Activated CD4-positive, alpha-beta T cell treated with anti-CD3 and anti-CD28 coated beads, Interleukin-2, amount 50 U/mL, for 48 hours (primary cell): ENCODE data around the gene TMEM178B.
"Not testable (repeated sequence)": the region's sequence is repeated elsewhere in the genome, so short reads cannot be mapped to it uniquely, and the experiment has no call there.

Experiments used
- DNase-seq, 2 experiments: peaks; one replicate each; pipeline ENCODE4 v3.0.0-alpha.2; 2020

TMEM178B gene

DNA sequence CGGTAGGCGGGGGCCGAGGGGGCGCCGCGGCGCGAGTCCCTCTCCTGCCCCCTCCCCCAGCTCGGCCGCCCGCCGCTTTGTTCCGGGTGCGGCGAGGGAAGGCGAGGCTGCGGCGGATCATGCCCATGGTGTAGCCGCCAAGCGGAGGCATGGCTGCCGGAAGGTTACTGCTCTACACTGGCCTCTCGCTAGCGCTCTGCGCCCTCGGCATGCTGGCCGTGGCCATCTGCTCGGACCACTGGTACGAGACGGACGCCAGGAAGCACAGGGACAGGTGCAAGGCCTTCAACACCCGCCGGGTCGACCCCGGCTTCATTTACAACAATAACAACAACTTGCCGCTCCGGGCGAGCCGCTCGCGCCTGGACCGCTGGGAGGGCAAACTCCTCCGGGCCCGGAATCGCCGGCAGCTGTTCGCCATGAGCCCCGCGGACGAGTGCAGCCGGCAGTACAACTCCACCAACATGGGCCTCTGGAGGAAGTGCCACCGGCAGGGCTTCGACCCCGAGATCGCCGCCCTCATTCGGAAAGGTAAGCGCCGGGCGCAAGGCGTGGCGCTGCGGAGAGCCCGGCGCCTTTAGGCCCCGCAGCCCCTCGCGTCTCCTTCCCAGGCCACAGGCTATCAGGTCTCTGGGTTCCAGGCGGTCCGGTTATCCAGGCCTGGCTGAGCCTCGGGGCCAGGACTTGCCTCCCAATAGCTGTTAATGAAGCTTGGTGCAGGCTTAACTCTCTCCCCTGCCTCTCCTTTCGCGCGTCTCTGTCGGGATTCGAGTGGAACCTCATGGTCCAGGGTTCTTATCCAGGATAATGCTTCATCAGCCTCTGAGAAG lies 513 bp downstream of the TMEM178B start:
- peak; percentile 18 to 36 for DNase-seq

DNA sequence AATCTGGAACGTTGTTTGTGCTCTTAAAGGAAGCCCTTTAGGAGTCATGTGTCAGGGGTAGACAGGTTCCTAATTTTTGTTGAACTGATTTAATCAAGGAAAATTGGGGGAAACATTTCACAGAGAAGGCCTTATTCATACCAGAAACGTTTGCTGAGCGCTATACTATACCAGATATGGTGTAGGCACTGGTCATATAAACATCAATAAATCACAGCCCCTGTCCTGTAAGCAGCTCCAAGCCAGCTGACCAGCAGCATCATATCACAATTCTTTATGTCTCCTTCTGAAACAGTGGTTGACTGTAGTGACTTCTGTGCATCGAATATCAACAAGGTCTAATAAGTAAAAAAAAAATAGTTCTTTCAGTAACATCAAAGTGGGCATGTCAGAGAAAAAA lies 1.1 kb downstream of the TMEM178B start:
- DNase-seq, result no peak

DNA sequence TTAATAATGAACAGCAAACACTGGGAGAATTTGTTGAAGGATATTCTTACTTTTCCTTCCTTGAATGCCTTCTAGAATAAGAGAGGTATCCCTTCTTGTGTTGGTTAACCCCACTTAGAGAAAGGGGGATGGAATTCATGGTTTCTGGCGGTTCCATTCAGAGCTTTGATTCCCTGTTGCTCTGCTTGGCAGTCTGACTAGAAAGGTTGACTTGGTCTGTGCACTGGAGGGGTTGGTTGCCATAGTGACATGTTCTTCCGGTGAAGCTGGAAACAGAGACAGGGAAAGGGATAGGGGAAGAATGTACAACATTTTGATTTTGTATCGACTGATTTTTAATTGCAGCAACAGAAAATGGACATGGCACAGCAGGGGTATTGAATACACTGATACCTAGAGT lies 2.5 kb downstream of the TMEM178B start:
- no peak for DNase-seq

DNA sequence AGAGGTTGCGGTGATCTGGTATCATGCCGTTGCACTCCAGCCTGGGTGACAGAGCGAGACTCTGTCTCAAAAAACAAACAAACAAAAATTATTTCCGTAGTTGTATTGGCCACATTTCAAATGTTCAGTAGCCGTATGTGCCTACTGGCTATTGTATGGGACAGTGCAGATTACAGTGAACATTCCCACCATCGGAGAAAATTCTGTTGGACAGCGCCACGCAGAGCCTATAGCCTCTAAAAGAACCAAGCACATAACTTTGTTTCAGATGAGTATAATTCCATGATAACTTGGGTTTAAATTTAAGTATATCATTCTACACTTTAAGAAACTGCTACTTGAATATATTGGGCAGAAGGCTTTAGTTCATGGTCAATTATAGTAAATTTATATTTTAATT lies 5.4 kb downstream of the TMEM178B start:
- DNase-seq, result no peak

DNA sequence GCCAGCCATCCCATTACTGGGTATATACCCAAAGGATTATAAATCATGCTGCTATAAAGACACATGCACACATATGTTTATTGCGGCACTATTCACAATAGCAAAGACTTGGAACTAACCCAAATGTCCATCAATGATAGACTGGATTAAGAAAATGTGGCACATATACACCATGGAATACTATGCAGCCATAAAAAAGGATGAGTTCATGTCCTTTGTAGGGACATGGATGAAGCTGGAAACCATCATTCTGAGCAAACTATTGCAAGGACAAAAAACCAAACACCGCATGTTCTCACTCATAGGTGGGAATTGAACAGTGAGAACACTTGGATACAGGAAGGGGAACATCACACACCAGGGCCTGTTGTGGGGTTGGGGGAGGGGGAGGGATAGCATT lies 15.6 kb downstream of the TMEM178B start:
- not testable (repeated sequence) for DNase-seq

DNA sequence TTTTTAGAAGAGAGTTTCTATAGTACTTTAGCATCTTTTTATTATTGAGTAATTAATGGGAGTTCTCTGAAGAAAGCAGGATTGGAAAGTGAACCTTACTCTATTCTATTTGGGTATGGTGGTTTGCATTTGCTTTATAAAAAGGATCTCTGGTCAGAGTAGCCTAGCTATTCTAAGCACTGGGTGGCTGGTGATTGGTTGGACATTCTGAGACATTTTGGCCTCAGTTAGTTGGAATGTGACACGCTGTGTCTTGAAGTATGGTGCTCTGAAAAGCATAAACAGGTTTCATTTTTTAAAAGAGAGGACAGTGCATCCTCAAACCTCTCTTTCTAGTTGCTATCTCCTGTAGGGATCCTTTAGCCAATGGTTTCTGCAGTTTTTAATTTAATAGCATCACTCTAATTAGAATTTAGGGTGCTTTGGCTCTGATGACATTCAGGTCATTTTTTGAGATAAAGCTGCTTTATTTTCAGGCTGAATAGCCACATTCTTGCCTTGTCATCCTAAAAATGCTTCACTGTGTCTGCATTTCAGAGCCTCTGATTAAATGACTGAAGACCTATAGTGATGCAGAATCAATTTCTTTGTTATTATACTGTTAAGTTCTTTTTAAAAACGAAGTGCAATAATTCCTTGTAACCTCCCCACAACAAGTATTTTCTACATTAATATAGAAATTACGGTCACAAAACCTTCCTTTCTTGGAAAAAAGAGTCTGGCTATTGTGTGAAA lies 20.6 kb downstream of the TMEM178B start:
- DNase-seq, result no peak

DNA sequence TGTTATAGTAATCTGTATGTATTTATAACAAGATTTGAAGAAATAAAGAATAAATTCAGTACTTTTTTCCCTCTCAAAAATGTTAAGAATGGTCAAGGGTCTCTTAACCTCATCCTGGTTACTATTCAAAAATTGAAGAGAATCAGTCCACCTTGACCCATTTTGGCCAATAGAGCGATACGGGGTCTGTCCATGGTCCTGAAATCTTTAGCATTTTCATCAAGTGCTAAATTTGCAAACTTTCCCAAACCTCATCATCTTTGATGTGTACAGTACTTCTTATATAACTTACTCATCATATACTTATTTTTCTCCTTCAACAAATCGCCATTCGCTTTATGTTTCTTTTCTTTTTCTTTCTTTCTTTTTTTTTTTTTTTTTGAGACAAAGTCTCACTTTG lies 23.6 kb downstream of the TMEM178B start:
- DNase-seq, result no peak

DNA sequence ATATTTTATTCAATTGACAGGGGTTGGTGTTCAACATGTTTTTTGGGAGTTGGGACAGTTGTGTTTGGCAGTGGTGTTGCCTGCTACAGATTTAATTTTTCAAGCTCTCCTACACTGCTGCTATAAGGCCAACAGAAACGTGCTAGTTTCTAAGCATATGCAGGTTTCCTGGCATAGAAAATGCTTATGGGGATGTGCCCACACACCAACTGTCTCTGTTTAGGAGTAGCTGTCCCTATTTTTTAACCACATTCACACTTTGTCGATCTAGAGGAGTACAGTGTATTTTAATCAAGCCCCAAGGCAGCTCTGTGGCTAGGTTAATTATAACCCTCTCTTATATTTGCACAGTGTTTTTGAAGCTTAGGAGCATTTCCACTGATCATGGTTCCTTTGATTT lies 28.6 kb downstream of the TMEM178B start:
- no peak for DNase-seq

DNA sequence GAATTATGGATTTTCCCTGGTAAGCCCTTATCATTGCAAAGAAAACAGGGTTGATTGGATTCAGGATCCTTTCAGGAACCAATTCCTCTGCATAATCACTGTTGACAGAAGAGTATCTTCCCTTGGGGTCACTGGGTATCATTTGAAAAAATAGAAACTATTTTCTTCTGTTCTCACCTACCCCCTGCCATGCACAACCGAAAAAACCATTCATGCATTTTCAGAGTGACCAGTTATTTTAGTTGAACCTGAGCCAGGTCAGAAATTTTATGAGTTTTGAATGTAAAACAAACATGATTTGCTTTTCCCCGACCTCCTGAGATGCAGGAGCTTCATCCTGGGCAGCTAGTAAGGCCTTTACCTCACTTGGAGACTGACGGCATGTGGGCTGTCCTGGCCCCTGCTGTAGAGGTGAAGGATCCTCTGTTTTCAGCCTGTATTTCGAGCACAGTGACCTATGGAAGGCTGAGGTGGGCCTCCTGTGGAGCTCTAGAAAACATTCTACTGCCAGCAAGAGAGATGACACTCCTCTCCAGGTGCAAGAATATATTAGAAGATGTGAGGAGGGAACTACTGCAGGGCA lies 30.1 kb downstream of the TMEM178B start:
- DNase-seq, result no peak

DNA sequence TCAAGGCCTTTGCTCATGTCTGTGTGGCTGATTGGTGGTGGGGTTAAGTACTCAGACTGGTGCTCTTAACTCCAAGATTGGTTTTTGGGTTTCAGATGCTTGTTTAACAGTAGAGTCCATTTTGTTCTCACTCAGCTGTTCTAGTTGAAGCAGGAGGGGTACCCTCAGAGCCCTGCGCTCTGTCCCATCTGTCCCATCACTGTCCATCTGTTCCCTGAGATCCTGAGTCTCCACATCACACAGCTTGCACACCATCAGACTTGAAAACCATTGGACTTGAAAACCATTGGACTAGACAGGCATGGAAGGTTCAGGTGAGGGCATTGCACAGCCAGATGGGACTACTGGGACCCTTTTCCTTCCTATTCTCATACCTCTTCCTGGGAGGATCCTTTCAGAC lies 39.3 kb downstream of the TMEM178B start:
- no peak for DNase-seq

DNA sequence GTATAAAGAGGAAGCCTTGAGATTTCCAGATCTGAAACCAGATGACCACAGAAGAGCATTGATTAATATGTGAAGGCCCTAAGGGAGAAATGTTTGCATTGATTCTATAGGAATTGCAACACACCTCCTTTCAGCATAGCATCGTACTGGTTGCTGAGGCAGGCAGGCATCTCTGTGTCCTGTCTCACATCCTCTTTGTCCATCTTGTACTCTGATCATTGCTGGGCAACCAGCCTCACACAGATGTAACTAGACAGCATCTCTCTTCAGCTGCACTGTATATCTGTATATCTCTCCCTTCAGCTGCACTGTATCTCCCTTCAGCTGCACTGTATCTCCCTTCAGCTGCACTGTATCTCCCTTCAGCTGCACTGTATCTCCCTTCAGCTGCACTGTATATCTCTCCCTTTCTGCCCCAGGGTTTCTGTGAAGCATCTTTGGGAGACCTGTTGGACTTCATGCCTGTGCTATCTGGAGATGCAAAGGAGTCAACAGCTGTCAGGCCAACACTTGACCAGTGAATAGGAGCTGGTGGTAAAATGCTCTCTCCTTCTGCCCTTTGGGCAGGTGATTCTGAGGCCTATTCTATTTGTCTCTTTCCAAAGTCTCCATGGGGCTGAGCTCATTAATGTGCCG lies 40.3 kb downstream of the TMEM178B start:
- DNase-seq, result no peak

DNA sequence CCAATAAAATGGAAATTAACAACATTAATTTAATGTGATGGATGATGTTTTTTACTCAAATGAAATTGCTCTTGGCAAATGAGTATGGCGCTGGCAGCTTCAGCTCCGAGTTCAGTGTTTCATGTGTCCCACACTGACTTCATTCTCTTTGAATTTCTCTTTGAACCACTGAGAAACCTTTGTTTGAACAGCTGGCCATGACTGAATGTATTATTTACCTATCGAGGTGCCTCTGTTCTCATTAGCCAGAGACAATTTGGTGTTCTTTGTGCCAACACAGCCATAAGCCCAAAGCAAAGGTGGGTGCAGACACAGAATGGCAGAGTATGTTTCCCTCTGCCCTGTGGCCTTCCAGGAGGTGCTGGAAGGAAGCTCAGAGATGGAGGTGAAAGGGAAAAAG lies 42.1 kb downstream of the TMEM178B start:
- DNase-seq, result no peak

DNA sequence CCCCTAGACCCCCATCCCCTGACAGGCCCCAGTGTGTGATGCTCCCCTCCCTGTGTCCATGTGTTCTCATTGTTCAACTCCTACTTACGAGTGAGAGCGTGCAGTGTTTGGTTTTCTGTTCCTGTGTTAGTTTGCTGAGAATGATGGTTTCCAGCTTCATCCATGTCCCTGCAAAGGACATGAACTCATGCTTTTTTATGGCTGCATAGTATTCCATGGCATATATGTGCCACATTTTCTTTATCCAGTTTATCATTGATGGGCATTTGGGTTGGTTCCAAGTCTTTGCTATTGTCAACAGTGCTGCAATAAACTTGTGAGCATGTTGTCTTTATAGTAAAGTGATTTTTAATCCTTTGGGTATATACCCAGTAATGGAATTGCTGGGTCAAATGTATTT lies 42.8 kb downstream of the TMEM178B start:
- not testable (repeated sequence) for DNase-seq

DNA sequence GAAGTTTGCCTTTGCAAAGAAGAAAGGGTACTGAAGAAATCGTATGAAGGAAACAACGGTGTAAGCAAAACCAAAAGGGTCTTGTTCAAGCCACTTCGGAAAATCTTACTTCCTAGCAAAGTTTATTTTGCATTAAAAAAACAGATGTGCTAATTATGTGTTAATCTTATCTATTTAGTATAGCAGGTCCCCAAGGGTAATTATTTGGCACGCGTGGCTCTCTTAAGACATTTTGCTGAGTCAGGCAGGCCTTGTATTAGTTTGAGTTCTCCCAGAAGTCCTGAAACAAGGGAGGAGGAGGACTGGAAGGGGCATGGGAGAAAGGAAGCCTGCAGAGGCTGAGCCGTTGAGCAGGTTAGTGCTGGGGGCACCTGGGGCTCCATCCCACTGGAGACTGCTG lies 44.9 kb downstream of the TMEM178B start:
- DNase-seq, result no peak

DNA sequence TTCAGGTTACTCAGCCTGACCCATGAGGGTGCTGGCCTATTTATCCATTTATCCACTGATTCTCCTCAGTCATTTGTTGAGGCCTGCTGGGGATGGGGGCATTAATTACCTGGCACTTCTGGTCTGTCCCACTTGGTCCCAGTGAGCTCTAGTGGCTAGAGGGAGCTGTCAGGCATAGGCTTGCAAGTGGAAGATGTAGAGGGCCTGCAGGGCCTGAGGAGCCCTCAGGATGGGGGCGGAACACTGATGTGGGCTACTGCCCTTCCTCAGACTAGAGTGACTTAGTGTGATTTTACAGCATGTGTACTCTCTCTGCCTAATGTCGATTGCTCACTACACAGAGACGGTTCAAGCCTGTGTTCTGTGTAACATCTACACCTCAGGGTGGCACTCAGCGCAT lies 45.3 kb downstream of the TMEM178B start:
- no peak for DNase-seq

DNA sequence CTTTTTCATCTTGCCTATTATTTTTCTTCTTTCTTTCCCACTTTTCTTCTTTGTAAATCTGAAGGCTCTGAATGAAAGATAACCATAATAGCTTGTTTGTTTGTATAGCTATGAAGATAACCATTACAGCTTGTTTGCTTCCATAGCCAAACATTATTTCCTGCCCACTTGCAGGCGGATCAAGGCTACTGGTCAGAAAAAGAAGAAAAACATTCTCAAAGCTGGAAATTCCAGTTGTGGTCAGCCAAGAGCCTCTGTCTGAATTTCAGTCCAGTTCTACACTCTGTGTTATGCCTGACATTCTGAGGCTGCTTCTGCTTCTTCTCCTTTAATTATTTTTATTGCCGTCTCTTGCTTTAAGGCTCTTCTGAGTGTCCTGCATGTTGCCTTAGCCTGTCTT lies 48.9 kb downstream of the TMEM178B start:
- no peak for DNase-seq

DNA sequence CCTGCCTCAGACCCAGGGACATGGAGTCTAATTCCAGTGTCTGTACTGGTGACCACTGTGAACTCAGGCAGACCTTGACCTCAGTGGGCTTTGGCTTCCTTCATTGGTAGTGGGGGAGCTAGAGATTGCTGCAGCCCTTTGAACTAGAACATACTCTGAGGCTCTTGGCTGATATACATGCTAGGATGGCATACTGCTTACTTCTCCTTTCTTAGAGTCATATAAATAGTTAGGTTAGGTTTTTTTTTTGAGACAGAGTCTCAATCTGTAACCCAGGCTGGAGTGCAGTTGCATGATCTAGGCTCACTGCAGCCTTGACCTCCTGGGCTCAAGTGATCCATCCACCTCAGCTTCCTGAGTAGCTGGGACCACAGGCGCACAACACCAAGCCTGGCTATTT lies 49.7 kb downstream of the TMEM178B start:
- no peak for DNase-seq

DNA sequence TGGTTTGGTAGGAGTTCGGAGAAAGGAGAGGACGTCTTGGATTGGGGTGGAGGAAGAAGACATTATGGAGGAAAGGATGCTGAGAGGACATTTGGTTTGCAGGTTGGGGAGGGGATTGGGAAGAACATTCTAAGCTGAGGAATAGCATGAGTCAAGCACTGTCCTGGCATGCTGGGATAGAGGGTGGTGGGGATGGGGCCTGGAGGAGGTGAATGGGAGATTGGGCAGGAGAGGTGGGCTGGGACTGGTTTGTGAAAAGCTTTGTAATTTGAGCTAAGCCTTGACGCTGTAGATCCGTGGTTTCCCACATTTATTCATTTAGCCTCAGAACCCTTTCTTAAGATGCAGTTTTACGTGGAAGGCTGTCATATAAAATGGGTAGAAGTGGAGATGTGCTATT lies 52.2 kb downstream of the TMEM178B start:
- no peak for DNase-seq

DNA sequence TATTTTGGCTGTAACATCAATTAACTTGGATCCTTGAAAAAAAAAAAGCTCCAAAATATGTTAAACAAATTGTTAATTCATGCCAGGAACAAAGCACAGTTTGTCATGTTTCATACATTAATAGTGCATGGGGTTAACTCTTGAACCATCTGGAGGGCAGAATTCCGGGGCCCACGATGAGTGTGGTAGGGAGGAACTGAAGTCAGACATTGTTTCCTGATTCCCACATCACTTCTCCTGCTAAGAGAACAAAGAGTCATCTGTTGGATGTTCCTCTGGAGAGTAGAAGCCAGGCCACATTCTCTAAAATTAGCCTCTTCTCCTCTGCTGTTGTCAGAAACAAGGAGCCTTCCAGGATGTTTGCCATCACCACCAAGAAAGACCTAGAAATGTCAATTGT lies 54.6 kb downstream of the TMEM178B start:
- DNase-seq, result no peak

DNA sequence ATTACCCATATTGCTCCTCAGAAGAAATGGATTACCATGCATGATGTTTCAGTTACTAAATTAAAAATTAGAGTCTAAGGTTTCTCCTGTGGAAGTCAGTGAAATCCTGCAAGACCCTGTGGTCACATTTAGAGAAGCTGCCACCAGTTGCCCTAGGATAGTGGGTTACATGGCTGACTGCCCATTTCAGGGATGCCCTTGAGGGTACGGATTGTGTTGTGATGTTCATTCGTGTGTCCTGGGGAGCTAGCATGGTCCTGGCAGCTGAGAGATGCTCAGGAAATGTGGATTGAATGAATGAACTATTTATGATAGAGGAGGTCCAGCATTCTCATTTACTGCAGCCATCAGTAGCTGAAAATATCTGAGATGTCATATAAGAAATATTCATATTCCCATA lies 55.1 kb downstream of the TMEM178B start:
- no peak for DNase-seq

DNA sequence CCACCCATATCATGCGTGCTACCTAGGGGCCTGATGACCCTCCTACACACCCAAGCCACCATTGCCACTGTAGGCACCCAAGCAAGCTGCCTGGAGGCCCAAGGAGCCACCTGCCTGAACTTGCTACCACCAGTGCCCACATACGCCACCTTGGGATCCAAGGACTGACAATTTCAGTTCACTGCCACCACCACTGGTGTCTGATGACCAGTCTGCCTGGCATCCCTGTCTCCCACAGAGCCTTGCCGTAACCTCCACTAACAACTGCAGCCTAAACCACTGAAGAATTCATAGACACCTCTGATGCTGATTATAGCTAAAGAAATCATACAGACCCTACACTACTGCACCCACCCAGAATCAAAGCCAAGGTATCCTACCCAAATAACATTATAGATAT lies 58.8 kb downstream of the TMEM178B start:
- no peak for DNase-seq

DNA sequence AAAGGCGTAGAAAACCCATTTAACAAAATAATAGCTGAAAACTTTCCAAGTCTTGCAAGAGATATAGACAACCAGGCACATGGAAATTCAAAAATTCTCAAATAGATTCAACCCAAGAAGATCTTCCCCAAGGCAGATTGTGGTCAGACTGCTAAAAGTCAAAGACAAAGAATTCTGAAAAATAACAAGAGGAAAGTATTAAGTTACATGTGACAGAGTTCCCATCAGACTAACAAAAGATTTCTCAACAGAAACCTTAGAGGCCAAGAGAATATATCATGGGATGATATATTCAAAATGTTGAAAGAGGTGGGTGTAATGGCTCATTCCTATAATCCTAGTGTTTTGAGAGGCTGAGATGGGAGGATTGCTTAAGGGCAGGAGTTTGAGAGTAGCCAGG lies 59.8 kb downstream of the TMEM178B start:
- no peak for DNase-seq

DNA sequence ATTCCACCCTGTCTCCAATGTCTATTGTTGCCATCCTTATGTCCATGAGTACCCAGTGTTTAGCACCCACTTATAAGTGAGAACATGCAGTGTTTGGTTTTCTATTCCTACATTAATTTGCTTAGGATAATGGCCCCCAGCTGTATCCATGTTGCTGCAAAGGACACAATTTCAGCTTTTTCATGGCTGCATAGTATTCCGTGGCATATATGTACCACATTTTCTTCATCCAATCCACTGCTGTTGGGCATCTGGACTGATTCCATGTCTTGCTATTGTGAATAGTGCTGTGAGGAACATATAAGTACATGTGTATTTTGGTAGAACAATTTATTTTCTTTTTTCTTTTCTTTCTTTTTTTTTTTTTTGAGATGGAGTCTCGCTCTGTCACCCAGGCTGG lies 68.2 kb downstream of the TMEM178B start:
- no peak for DNase-seq
